ENCODE results near the gene ATP9B. TPM values are rescaled to one million over a fixed set of nuclear protein-coding genes. Genes with fewer than 3 reads are reported as not detected.
A peak's percentile ranks its signal among the peaks of the same experiment; 100 is the strongest.

The ATP9B gene
- total RNA-seq, 1 donor from 2014 or later: 27.3 TPM

GRCh38 chr18:79064228-79064627, 5.0 kb upstream of the ATP9B start:
- Mint-ChIP-seq H3K27ac (ENCODE audit: unreplicated experiment) (no peak overlapping the region), H3K4me3 (ENCODE audit: unreplicated experiment) (no peak overlapping the region), H3K27me3 (ENCODE audit: unreplicated experiment) (peaks cover 5% of the 10 kb centered on the region), H3K36me3 (ENCODE audit: unreplicated experiment) (no peaks in the 10 kb centered on the region), H3K4me1 (ENCODE audit: unreplicated experiment) (no peaks in the 10 kb centered on the region), H3K9me3 (ENCODE audit: unreplicated experiment) (peaks cover 4% of the 10 kb centered on the region)
- TF ChIP-seq CTCF (IDR thresholded peaks at IDR 0.05): no peak
- no peak for DNase-seq (ENCODE audit: extremely low spot score, unreplicated experiment)

GRCh38 chr18:79065802-79066201, 3.4 kb upstream of the ATP9B start:
- H3K4me1 Mint-ChIP-seq (ENCODE audit: unreplicated experiment): peaks cover 9% of the 10 kb centered on the region
- no peaks in the 10 kb centered on the region for H3K36me3 Mint-ChIP-seq (ENCODE audit: unreplicated experiment)
- no peak for TF ChIP-seq CTCF (IDR thresholded peaks at IDR 0.05)
- H3K9me3 Mint-ChIP-seq (ENCODE audit: unreplicated experiment): peaks cover 4% of the 10 kb centered on the region
- H3K27ac Mint-ChIP-seq (ENCODE audit: unreplicated experiment): no peak overlapping the region
- H3K4me3 Mint-ChIP-seq (ENCODE audit: unreplicated experiment): no peak overlapping the region
- DNase-seq (ENCODE audit: extremely low spot score, unreplicated experiment): no peak
- peaks cover 3% of the 10 kb centered on the region for H3K27me3 Mint-ChIP-seq (ENCODE audit: unreplicated experiment)

GRCh38 chr18:79067611-79068010, 1.6 kb upstream of the ATP9B start:
- H3K4me1 Mint-ChIP-seq (ENCODE audit: unreplicated experiment): peaks cover 18% of the 10 kb centered on the region
- peak overlapping the region; percentile 72 for H3K4me3 Mint-ChIP-seq (ENCODE audit: unreplicated experiment)
- DNase-seq (ENCODE audit: extremely low spot score, unreplicated experiment): no peak
- no peak for TF ChIP-seq CTCF (IDR thresholded peaks at IDR 0.05)
- H3K27ac Mint-ChIP-seq (ENCODE audit: unreplicated experiment): peak overlapping the region; percentile 91
- peaks cover 4% of the 10 kb centered on the region for H3K9me3 Mint-ChIP-seq (ENCODE audit: unreplicated experiment)
- H3K36me3 Mint-ChIP-seq (ENCODE audit: unreplicated experiment): no peaks in the 10 kb centered on the region
- H3K27me3 Mint-ChIP-seq (ENCODE audit: unreplicated experiment): no peaks in the 10 kb centered on the region

GRCh38 chr18:79068341-79068936, 755 bp upstream of the ATP9B start:
- no peaks in the 10 kb centered on the region for H3K36me3 Mint-ChIP-seq (ENCODE audit: unreplicated experiment)
- peak overlapping the region; percentile 72 for H3K4me3 Mint-ChIP-seq (ENCODE audit: unreplicated experiment)
- H3K27ac Mint-ChIP-seq (ENCODE audit: unreplicated experiment): peak overlapping the region; percentile 91
- no peaks in the 10 kb centered on the region for H3K27me3 Mint-ChIP-seq (ENCODE audit: unreplicated experiment)
- no peak for DNase-seq (ENCODE audit: extremely low spot score, unreplicated experiment)
- peaks cover 4% of the 10 kb centered on the region for H3K9me3 Mint-ChIP-seq (ENCODE audit: unreplicated experiment)
- peaks cover 18% of the 10 kb centered on the region for H3K4me1 Mint-ChIP-seq (ENCODE audit: unreplicated experiment)
- TF ChIP-seq CTCF (IDR thresholded peaks at IDR 0.05): no peak

- Mint-ChIP-seq H3K27me3 (ENCODE audit: unreplicated experiment) (no peaks in the 10 kb centered on the region), H3K4me3 (ENCODE audit: unreplicated experiment) (peak overlapping the region; percentile 83), H3K27ac (ENCODE audit: unreplicated experiment) (peak overlapping the region; percentile 74), H3K9me3 (ENCODE audit: unreplicated experiment) (peaks cover 4% of the 10 kb centered on the region), H3K36me3 (ENCODE audit: unreplicated experiment) (no peaks in the 10 kb centered on the region), H3K4me1 (ENCODE audit: unreplicated experiment) (peaks cover 18% of the 10 kb centered on the region)
- DNase-seq (ENCODE audit: extremely low spot score, unreplicated experiment): no peak
- no peak for TF ChIP-seq CTCF (IDR thresholded peaks at IDR 0.05)
Measured at GRCh38 chr18:79069717-79070151, 540 bp downstream of the ATP9B start.
